GM21825 (cell line): ENCODE measurements around the gene GATAD2A.

Experiments
- ATAC-seq: cut with Tn5 transposase; IDR thresholded peaks from one replicate; pipeline ENCODE4 v1.9.1; 2021; ENCODE audit warnings: mild to moderate bottlenecking, moderate library complexity; ENCODE audit not compliant: unreplicated experiment

The GATAD2A gene

GRCh38 chr19:19504754-19505668 lies 99.5 kb downstream of the GATAD2A start:
- ATAC-seq: no peak

- ATAC-seq: no peak
These were observed 100.3 kb downstream of the GATAD2A start for GRCh38 chr19:19505669-19506326.

- no peak for ATAC-seq
These were observed 101.1 kb downstream of the GATAD2A start for GRCh38 chr19:19506592-19506991.

GRCh38 chr19:19507354-19507753 lies 101.9 kb downstream of the GATAD2A start:
- ATAC-seq: no peak

GRCh38 chr19:19508217-19508616 lies 102.7 kb downstream of the GATAD2A start:
- ATAC-seq: no peak

- ATAC-seq: no peak
These were observed 105.0 kb downstream of the GATAD2A start for GRCh38 chr19:19510432-19510831.

GRCh38 chr19:19513682-19514081 lies 108.2 kb downstream of the GATAD2A start:
- ATAC-seq: no peak

- ATAC-seq: no peak
These were observed 108.8 kb downstream of the GATAD2A start for GRCh38 chr19:19514215-19514657.

- no peak for ATAC-seq
These were observed 109.6 kb downstream of the GATAD2A start, which contains the start of gene TSSK6 for GRCh38 chr19:19514881-19515641. Gene TSSK6 (minus strand): TSS chr19:19515548. CDS start chr19:19515427, 121 bp downstream.

GRCh38 chr19:19515642-19516519 lies 110.4 kb downstream of the GATAD2A start, which contains the start of gene NDUFA13:
Gene NDUFA13 (plus strand): TSS chr19:19516225. CDS start chr19:19516239, 14 bp downstream.
- ATAC-seq: peak; percentile 86

- ATAC-seq: no peak
These were observed 111.8 kb downstream of the GATAD2A start for GRCh38 chr19:19517235-19517619.

GRCh38 chr19:19520989-19521388 lies 115.5 kb downstream of the GATAD2A start:
- ATAC-seq: no peak

GRCh38 chr19:19523177-19523576 lies 117.7 kb downstream of the GATAD2A start:
- no peak for ATAC-seq

GRCh38 chr19:19524053-19524452 lies 118.6 kb downstream of the GATAD2A start:
- no peak for ATAC-seq

- no peak for ATAC-seq
These were observed 120.3 kb downstream of the GATAD2A start for GRCh38 chr19:19525611-19526380.

- no peak for ATAC-seq
These were observed 121.3 kb downstream of the GATAD2A start for GRCh38 chr19:19526581-19527370.

- ATAC-seq: no peak
These were observed 121.8 kb downstream of the GATAD2A start for GRCh38 chr19:19527371-19527656.

- no peak for ATAC-seq
These were observed 122.5 kb downstream of the GATAD2A start for GRCh38 chr19:19527674-19528625.
